HEK293 (cell line): ENCODE results near the gene NBPF6.
"Not testable (repeated sequence)": the region's sequence is repeated elsewhere in the genome, so short reads cannot be mapped to it uniquely, and the experiment has no call there.

Experiments
- TF ChIP-seq, protein P1 (sequence below): fragments of 450-650 bp; formaldehyde crosslinking; IDR thresholded peaks from 2 replicates; pipeline ENCODE4 v1.5.1; 2016; ENCODE audit warnings: missing biosample characterization, missing genetic modification characterization
- TF ChIP-seq, protein P2 (sequence below): fragments of 450-650 bp; formaldehyde crosslinking; IDR thresholded peaks from 2 replicates; pipeline ENCODE4 v1.5.1; 2016; ENCODE audit warnings: missing biosample characterization, missing genetic modification characterization
- TF ChIP-seq, protein P3 (sequence below): fragments of 450-650 bp; formaldehyde crosslinking; IDR thresholded peaks from 2 replicates; pipeline ENCODE4 v1.5.1; 2016; ENCODE audit warnings: missing biosample characterization, missing genetic modification characterization

DNA sequence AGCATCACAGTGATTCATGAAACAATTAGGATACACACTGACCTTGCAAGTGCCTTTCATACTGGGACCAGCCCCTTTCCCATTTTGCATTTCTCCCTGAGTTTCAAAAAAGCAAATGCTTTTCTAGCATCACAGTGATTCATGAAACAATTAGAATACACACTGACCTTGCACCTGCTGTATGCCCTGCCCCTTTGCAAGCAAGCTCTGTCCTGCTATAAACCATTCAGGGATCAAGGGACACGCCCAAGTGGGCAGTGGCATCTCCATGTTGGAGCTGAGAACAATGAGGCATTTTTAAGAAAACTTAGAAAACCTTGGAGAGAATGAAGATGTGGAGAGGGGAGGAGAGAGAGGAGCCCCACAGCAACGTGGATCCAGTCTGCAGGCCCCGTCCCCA is 13.8 kb downstream of the NBPF6 start:
- TF ChIP-seq, protein P1, sequence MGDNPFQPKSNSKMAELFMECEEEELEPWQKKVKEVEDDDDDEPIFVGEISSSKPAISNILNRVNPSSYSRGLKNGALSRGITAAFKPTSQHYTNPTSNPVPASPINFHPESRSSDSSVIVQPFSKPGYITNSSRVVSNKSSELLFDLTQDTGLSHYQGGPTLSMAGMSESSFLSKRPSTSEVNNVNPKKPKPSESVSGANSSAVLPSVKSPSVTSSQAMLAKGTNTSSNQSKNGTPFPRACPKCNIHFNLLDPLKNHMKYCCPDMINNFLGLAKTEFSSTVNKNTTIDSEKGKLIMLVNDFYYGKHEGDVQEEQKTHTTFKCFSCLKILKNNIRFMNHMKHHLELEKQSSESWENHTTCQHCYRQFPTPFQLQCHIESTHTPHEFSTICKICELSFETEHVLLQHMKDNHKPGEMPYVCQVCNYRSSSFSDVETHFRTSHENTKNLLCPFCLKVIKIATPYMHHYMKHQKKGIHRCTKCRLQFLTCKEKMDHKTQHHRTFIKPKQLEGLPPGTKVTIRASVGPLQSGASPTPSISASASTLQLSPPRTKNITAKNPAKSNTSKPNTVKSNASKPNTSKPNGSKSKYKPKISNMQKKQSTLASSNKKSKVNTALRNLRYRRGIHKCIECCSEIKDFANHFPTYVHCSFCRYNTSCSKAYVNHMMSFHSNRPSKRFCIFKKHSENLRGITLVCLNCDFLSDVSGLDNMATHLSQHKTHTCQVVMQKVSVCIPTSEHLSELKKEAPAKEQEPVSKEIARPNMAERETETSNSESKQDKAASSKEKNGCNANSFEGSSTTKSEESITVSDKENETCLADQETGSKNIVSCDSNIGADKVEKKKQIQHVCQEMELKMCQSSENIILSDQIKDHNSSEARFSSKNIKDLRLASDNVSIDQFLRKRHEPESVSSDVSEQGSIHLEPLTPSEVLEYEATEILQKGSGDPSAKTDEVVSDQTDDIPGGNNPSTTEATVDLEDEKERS, result not testable (repeated sequence)
- TF ChIP-seq, protein P2, sequence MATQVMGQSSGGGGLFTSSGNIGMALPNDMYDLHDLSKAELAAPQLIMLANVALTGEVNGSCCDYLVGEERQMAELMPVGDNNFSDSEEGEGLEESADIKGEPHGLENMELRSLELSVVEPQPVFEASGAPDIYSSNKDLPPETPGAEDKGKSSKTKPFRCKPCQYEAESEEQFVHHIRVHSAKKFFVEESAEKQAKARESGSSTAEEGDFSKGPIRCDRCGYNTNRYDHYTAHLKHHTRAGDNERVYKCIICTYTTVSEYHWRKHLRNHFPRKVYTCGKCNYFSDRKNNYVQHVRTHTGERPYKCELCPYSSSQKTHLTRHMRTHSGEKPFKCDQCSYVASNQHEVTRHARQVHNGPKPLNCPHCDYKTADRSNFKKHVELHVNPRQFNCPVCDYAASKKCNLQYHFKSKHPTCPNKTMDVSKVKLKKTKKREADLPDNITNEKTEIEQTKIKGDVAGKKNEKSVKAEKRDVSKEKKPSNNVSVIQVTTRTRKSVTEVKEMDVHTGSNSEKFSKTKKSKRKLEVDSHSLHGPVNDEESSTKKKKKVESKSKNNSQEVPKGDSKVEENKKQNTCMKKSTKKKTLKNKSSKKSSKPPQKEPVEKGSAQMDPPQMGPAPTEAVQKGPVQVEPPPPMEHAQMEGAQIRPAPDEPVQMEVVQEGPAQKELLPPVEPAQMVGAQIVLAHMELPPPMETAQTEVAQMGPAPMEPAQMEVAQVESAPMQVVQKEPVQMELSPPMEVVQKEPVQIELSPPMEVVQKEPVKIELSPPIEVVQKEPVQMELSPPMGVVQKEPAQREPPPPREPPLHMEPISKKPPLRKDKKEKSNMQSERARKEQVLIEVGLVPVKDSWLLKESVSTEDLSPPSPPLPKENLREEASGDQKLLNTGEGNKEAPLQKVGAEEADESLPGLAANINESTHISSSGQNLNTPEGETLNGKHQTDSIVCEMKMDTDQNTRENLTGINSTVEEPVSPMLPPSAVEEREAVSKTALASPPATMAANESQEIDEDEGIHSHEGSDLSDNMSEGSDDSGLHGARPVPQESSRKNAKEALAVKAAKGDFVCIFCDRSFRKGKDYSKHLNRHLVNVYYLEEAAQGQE, result not testable (repeated sequence)
- TF ChIP-seq, protein P3, sequence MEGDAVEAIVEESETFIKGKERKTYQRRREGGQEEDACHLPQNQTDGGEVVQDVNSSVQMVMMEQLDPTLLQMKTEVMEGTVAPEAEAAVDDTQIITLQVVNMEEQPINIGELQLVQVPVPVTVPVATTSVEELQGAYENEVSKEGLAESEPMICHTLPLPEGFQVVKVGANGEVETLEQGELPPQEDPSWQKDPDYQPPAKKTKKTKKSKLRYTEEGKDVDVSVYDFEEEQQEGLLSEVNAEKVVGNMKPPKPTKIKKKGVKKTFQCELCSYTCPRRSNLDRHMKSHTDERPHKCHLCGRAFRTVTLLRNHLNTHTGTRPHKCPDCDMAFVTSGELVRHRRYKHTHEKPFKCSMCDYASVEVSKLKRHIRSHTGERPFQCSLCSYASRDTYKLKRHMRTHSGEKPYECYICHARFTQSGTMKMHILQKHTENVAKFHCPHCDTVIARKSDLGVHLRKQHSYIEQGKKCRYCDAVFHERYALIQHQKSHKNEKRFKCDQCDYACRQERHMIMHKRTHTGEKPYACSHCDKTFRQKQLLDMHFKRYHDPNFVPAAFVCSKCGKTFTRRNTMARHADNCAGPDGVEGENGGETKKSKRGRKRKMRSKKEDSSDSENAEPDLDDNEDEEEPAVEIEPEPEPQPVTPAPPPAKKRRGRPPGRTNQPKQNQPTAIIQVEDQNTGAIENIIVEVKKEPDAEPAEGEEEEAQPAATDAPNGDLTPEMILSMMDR (tag by site-specific recombination), result not testable (repeated sequence)
